Measurements from ENCODE around the gene ATF7IP2.
"Not testable (repeated sequence)": the region's sequence is repeated elsewhere in the genome, so short reads cannot be mapped to it uniquely, and the experiment has no call there.

The ATF7IP2 gene

DNA sequence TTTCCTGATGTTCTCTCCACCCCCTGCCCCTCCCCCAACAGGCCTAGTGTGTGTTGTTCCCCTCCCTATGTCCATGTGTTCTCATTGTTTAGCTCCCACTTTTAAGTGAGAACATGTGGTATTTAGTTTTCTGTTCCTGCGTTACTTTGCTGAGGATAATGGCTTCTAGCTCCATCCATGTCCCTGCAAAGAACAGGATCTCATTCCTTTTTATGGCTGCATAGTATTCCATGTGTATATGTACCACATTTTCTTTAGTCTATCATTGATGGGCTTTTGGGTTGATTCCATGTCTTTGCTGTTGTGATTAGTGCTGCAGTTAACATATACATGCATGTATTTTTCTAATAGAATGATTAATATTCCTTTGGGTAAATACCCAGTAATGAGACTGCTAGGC lies 90.8 kb downstream of the ATF7IP2 start:
- H3K4me3 ChIP-seq (ENCODE audit: low read depth, low read length); H3K36me3 ChIP-seq (ENCODE audit: control insufficient read depth, insufficient read depth, low read length); H3K4me1 ChIP-seq (ENCODE audit: control insufficient read depth, insufficient read depth, low read length); H3K9me3 ChIP-seq (ENCODE audit: control insufficient read depth, insufficient read depth, low read length); H3K9ac ChIP-seq (ENCODE audit: low read depth, low read length); H3K27me3 ChIP-seq (ENCODE audit: control insufficient read depth, insufficient read depth, low read length): not testable (repeated sequence)

DNA sequence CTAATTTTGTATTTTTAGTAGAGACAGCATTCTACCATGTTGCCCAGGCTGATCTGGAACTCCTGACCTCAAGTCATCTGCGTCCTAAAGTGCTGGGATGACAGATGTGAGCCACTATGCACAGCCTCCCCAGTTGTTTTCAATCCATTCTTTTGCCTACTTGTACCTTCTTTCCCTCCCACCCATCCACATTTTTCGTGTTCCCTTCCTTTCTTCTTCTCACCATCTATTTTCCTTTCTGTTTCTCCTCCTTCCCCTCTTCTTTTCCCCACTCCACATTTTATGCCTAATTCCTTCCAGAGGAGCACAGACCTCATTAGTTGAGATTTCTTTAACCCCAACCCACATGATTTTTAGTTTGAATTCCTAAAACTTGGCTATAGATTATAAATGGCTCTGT lies 94.3 kb downstream of the ATF7IP2 start:
- Histone ChIP-seq H3K4me3 (ENCODE audit: low read depth, low read length) (no peak overlapping the region), H3K9me3 (ENCODE audit: control insufficient read depth, insufficient read depth, low read length) (peaks cover under 1% of the 10 kb centered on the region), H3K27me3 (ENCODE audit: control insufficient read depth, insufficient read depth, low read length) (no peaks in the 10 kb centered on the region), H3K4me1 (ENCODE audit: control insufficient read depth, insufficient read depth, low read length) (no peaks in the 10 kb centered on the region), H3K9ac (ENCODE audit: low read depth, low read length) (no peak overlapping the region), H3K36me3 (ENCODE audit: control insufficient read depth, insufficient read depth, low read length) (peaks cover 2% of the 10 kb centered on the region)

DNA sequence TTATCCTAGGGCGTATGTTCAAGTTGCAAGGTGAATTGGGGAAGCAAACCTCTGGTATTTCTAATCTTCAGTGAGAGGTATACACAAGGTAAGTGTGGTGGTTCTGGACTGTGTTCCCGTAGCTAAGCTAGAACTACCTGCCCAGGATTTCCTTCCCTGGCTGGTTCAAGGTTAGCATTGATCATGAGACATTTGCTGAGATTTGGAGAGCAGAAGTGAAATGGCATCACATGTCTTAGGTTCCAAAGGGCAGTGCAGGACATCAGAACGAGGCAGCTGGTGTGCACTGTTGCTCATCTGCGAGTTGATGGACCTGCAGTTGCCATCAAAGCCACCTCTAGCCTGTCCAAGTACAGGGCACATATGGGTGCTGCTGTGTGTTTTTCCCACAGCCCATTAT lies 99.3 kb downstream of the ATF7IP2 start:
- no peaks in the 10 kb centered on the region for H3K4me1 ChIP-seq (ENCODE audit: control insufficient read depth, insufficient read depth, low read length)
- H3K9ac ChIP-seq (ENCODE audit: low read depth, low read length): no peak overlapping the region
- H3K36me3 ChIP-seq (ENCODE audit: control insufficient read depth, insufficient read depth, low read length): peaks cover 2% of the 10 kb centered on the region

DNA sequence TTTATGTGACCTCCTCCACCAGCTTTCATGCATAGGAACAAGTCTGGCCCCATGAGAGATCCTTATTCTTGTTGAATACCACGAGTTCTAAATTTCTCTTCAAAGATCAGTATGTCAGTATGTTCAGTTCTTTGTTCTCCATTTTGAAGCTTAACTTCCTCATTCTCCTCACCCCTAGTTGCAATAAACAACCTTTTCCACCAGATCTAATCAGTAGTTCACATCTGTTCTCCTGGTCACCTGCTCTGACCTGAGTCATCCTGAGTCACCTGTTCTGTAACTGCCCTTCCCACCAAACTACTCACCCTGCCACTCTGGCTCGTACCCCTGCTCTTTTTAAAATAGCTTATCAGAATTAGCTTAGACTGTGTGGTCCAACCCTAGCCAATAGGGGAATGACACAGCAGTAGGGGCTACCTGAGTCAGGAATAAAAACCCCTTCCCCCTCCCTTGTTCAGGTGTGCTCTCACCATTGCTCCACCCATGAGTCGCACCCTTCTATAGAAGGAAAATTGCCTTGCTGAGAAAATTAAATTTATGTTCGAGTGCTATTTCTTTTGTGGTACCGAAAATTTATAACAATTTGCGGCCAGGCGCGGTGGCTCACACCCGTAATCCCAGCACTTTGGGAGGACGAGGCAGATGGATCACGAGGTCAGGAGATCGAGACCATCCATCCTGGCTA lies 100.0 kb downstream of the ATF7IP2 start:
- no peaks in the 10 kb centered on the region for H3K4me1 ChIP-seq (ENCODE audit: control insufficient read depth, insufficient read depth, low read length)
- no peaks in the 10 kb centered on the region for H3K27me3 ChIP-seq (ENCODE audit: control insufficient read depth, insufficient read depth, low read length)
- H3K36me3 ChIP-seq (ENCODE audit: control insufficient read depth, insufficient read depth, low read length): peaks cover 2% of the 10 kb centered on the region
- H3K9me3 ChIP-seq (ENCODE audit: control insufficient read depth, insufficient read depth, low read length): peaks cover 8% of the 10 kb centered on the region
- no peak overlapping the region for H3K9ac ChIP-seq (ENCODE audit: low read depth, low read length)
- H3K4me3 ChIP-seq (ENCODE audit: low read depth, low read length): no peak overlapping the region

More for the DNA sequence above, 99.3 kb downstream of the ATF7IP2 start:
- no peaks in the 10 kb centered on the region for H3K27me3 ChIP-seq (ENCODE audit: control insufficient read depth, insufficient read depth, low read length)
- no peak overlapping the region for H3K4me3 ChIP-seq (ENCODE audit: low read depth, low read length)
- H3K9me3 ChIP-seq (ENCODE audit: control insufficient read depth, insufficient read depth, low read length): peaks cover 8% of the 10 kb centered on the region

DNA sequence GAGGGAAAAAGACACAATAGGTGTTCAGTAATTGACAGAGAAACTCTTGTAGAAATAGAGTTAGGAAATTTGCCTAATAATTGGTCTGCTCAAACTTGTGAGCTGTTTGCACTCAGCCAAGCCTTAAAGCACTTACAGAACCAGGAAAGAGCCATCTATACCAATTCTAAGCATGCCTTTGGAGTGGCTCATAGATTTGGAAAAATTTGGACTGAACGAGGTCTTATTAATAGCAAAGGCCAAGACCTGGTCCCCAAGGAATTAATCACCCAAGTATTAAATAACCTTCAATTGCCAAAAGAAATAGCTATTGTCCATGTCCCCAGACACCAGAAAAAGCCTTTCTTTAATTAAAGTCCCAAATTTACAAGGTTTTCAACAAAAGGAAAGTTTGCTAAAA lies 104.3 kb downstream of the ATF7IP2 start:
- Histone ChIP-seq H3K9ac (ENCODE audit: low read depth, low read length) (no peak overlapping the region), H3K9me3 (ENCODE audit: control insufficient read depth, insufficient read depth, low read length) (peaks cover 8% of the 10 kb centered on the region), H3K4me1 (ENCODE audit: control insufficient read depth, insufficient read depth, low read length) (no peaks in the 10 kb centered on the region), H3K36me3 (ENCODE audit: control insufficient read depth, insufficient read depth, low read length) (no peaks in the 10 kb centered on the region), H3K4me3 (ENCODE audit: low read depth, low read length) (no peak overlapping the region), H3K27me3 (ENCODE audit: control insufficient read depth, insufficient read depth, low read length) (no peaks in the 10 kb centered on the region)

DNA sequence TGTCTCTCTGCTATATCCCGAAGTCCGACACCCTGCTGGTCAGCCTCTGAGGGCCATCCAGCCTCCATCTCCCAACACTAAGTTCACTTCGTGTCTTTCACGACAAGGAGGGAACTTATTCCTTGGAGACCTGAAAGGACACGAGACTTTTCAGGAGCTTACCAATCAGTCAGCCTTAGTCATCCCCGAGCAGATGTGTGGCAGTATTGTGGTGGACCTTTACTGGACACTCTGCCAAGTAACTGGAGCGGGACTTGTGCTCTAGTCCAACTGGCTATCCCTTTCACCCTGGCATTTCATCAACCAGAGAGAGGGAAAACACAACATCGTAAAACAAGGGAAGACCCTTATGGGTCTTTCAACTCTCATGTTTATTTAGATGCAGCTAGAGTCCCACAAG lies 107.4 kb downstream of the ATF7IP2 start:
- H3K9ac ChIP-seq (ENCODE audit: low read depth, low read length): no peak overlapping the region
- no peak overlapping the region for H3K4me3 ChIP-seq (ENCODE audit: low read depth, low read length)
- no peaks in the 10 kb centered on the region for H3K36me3 ChIP-seq (ENCODE audit: control insufficient read depth, insufficient read depth, low read length)
- H3K4me1 ChIP-seq (ENCODE audit: control insufficient read depth, insufficient read depth, low read length): no peaks in the 10 kb centered on the region
- H3K27me3 ChIP-seq (ENCODE audit: control insufficient read depth, insufficient read depth, low read length): no peaks in the 10 kb centered on the region
- H3K9me3 ChIP-seq (ENCODE audit: control insufficient read depth, insufficient read depth, low read length): no peaks in the 10 kb centered on the region

DNA sequence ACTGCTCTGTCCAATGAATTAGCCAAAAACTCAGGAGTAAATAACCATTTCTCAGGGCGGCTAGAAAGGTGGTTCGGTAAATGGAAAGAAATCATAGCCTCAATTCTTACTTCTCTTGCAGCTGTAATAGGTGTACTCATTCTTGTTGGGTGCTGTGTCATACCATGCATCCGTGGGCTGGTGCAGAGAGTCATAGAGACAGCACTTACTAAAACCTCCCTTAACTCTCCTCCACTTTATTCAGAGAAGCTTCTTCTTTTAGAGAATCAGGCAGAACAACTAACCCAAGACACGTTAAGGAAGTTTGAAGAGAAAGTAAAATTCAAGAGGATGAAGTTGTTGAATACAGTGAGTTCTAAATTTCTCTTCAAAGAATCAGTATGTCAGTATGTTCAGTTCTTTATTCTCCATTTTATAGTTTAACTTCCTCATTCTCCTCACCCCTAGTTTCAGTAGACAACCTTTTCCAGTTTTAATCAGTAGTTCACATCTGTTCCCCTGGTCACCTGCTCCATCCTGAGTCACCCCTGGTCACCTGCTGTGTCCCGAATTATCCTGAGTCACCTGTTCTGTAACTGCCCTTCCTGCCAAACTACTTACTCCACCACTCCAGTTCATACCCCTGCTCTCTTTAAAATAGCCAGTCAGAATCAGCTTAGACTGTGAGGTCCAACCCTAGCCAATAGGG lies 108.6 kb downstream of the ATF7IP2 start:
- Histone ChIP-seq H3K9me3 (ENCODE audit: control insufficient read depth, insufficient read depth, low read length) (no peaks in the 10 kb centered on the region), H3K36me3 (ENCODE audit: control insufficient read depth, insufficient read depth, low read length) (no peaks in the 10 kb centered on the region), H3K4me3 (ENCODE audit: low read depth, low read length) (no peak overlapping the region), H3K9ac (ENCODE audit: low read depth, low read length) (no peak overlapping the region), H3K4me1 (ENCODE audit: control insufficient read depth, insufficient read depth, low read length) (no peaks in the 10 kb centered on the region), H3K27me3 (ENCODE audit: control insufficient read depth, insufficient read depth, low read length) (no peaks in the 10 kb centered on the region)

DNA sequence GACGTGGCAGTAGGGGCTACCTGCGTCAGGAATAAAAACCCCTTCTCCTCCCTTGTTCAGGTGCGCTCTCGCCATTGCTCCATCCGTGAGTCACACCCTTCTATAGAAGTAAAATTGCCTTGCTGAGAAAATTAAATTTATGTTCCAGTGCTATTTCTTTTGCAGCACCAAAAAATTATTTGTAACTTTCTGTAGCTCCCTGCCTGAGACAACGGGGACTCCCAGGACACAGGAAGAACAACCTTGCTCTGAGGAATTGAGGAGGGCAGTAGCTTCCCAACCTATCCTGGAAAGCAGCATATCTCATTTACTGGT lies 109.1 kb downstream of the ATF7IP2 start:
- Histone ChIP-seq H3K27me3 (ENCODE audit: control insufficient read depth, insufficient read depth, low read length) (no peaks in the 10 kb centered on the region), H3K4me3 (ENCODE audit: low read depth, low read length) (no peak overlapping the region), H3K9me3 (ENCODE audit: control insufficient read depth, insufficient read depth, low read length) (no peaks in the 10 kb centered on the region), H3K36me3 (ENCODE audit: control insufficient read depth, insufficient read depth, low read length) (no peaks in the 10 kb centered on the region), H3K4me1 (ENCODE audit: control insufficient read depth, insufficient read depth, low read length) (no peaks in the 10 kb centered on the region), H3K9ac (ENCODE audit: low read depth, low read length) (no peak overlapping the region)

DNA sequence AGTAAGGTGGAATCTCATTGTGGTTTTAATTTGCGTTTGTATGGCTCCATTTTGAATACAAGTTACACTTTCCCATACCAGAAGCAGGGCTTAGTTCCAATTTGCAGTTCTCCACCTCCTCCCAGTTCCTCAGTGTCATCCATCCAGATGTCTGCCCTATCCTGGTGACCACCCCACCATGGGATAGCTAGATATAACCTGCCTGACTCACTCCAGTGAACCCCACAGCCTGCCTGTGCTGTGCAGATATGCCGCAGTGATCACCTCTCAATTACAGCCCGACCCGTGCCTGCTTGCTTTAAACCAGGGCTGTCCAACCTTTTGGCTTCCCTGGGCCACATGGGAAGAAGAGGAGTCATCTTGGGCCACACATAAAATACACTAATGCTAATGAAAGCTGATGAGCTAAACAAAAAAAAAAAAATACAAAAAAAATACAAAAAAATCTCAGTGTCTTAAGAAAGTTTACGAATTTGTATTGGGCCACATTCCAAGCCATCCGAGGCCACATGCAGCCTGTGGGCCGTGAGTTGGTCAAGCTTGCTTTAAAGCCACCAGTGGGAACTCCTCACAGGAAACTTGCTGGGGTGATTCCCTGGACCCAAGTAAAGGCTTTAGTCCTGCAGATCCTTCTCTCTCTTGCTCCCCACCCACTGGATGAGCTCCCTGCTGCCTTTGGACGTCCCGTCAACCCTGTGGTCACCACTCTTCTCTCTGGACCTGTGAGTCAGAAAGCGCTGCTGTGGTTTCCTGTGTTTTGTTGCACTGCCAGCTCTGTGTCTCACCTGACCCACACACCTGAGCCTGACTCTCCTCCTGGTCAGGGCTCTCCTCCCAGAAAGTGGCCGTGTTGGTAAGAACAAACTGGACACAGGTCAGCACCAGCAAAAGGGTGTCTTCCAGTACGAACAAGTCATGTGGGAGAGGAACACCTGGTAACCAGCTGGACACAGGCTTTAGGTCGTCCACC lies 111.6 kb downstream of the ATF7IP2 start:
- no peaks in the 10 kb centered on the region for H3K27me3 ChIP-seq (ENCODE audit: control insufficient read depth, insufficient read depth, low read length)
- H3K9ac ChIP-seq (ENCODE audit: low read depth, low read length): no peak overlapping the region
- no peaks in the 10 kb centered on the region for H3K36me3 ChIP-seq (ENCODE audit: control insufficient read depth, insufficient read depth, low read length)
- no peaks in the 10 kb centered on the region for H3K9me3 ChIP-seq (ENCODE audit: control insufficient read depth, insufficient read depth, low read length)
- no peak overlapping the region for H3K4me3 ChIP-seq (ENCODE audit: low read depth, low read length)
- no peaks in the 10 kb centered on the region for H3K4me1 ChIP-seq (ENCODE audit: control insufficient read depth, insufficient read depth, low read length)

DNA sequence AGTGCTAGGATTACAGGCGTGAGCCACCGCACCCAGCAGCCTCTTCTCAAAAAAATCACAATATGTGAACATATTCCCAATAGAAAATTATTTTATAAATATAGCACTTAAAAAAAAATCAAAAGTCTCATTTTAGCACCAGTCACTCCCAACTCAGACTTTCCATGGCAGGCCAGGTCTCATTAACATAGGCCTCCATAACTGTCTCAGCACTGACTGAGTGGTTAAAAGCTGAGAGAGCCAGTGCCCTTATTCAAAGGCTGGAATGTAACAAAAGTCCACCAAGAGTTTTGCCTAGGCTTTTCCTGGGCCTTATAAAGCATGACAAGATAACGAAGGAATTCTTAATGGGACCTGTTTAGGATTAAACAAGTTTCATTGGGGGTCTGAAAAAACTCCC lies 114.7 kb downstream of the ATF7IP2 start:
- H3K9me3 ChIP-seq (ENCODE audit: control insufficient read depth, insufficient read depth, low read length): peaks cover 3% of the 10 kb centered on the region
- no peak overlapping the region for H3K9ac ChIP-seq (ENCODE audit: low read depth, low read length)
- H3K36me3 ChIP-seq (ENCODE audit: control insufficient read depth, insufficient read depth, low read length): no peaks in the 10 kb centered on the region
- H3K4me3 ChIP-seq (ENCODE audit: low read depth, low read length): no peak overlapping the region
- peaks cover 5% of the 10 kb centered on the region for H3K4me1 ChIP-seq (ENCODE audit: control insufficient read depth, insufficient read depth, low read length)
- no peaks in the 10 kb centered on the region for H3K27me3 ChIP-seq (ENCODE audit: control insufficient read depth, insufficient read depth, low read length)

DNA sequence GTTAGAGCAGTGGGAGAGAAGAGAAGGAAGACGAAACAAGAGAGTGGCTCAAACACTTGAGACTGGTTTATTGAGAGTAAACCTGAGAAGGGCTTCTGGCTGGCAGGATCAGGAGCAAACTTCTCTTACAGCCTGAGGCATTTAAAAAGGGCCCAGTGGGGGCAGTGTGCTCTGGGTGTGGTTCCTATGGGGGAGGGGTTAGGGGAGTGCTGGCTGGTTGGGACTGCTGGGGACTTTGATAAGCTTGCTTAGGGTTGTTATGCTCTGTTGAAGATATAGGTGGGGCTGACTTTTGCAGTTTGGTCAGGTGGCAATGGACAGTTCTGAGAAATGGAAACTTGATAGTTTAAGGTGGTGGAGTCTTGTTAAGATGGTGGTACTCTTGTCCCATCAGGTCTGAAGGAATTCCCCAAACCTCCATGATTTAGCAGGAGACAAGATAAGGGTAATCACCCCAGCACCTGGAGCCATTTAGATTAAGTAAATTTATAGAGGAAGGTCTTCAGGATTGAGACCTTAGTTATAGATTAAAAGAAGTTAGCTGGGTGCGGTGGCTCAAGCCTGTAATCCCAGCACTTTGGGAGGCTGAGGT lies 115.3 kb downstream of the ATF7IP2 start:
- Histone ChIP-seq H3K9ac (ENCODE audit: low read depth, low read length) (no peak overlapping the region), H3K27me3 (ENCODE audit: control insufficient read depth, insufficient read depth, low read length) (no peaks in the 10 kb centered on the region), H3K9me3 (ENCODE audit: control insufficient read depth, insufficient read depth, low read length) (peaks cover 3% of the 10 kb centered on the region), H3K4me1 (ENCODE audit: control insufficient read depth, insufficient read depth, low read length) (peaks cover 5% of the 10 kb centered on the region), H3K4me3 (ENCODE audit: low read depth, low read length) (no peak overlapping the region), H3K36me3 (ENCODE audit: control insufficient read depth, insufficient read depth, low read length) (no peaks in the 10 kb centered on the region)
